Activated T-helper 9 cell treated with anti-CD3 and anti-CD28 coated beads, Interleukin-2, amount 50 U/mL, for 16 hours (primary cell): ENCODE measurements around the gene TPP2.
A peak's percentile ranks its signal among the peaks of the same experiment; 100 is the strongest.

Experiments used
- DNase-seq: peaks from one replicate; pipeline ENCODE4 v3.0.0-alpha.2; 2020; ENCODE audit warnings: low read depth

TPP2 gene

DNA sequence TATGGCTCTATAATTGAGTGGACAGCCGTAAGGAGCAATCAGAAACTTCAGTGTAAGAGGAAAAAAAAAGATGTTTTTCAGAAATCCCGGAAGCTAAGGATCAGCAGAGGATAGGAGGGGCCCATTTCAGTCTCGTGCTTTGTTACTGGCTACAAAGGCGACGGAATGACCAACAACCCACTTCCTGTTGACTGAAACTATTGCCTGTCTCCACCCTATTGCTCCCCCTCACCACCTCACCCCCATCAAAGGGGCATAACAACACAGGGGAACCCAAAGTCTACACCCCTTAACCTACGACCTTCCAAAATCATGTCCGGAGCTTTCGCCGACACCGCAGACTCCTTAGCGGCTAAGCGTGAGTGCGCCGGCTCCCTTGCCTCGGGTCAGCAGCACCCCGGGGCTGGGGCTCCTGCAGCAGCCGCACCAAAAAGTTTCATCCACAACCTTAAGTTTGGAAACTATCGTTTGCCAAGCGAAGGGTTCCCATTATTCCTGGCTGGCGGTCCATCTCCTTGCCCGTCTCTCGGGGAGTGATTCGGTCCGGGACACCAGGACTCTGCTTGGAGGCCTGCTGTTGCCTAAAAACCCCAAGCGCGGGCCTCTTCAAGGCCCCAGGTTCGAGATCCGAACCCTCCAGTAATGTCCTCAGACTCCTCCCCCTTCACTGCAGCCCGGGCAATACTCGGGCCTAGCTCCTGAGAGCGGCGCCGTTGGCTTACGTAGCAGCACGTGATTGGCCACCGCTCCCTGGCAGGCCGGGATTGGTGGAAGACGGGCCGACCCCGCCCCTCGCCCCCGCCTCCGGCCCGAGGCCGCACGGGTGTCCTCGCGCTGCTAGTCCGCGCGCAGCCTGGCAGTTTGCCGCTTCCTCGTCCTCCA lies at the start of gene TPP2:
TPP2 (plus strand) TSS at position 840 of the 882 bp plus-strand sequence. CDS start 53 bp downstream, outside the sequence.
- DNase-seq: peak; percentile 98

DNA sequence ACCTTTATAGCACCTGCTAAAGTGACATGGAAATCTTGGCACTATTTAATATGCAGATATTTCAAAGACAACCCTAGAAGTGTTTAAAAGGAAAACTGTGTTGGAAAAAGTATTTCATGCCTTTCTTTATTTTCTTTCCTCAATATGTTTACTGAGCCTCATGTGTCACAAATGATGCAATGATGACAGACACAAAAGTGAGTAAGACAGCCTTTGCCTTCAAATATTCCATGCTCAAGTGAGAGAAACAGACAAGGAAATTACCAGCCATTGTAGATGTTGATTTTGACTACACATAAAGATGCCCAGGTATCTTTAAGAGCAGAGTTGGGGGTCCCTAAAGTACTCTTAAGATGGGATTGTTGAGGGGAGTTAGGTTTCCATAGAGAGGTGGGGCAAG lies 48.0 kb upstream of the TPP2 start:
- no peak for DNase-seq

DNA sequence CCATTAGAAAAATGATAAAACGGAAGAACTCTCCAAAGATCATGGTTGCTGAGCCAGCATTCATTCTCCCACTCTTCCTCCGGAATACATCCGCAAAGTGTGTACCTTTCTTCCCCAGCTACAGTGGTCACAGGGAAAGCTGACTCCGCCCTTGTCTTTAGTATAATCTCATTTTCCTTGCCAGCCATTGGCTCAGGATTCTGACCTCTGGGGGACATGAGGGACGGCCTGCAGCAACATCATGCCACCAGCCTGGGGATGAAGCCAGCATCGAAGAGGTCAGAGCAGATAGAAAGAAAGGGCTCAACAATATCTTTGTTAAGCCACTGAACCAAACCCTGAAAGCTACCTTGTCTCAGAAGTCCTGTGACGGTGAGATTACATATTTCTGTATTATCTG lies 46.3 kb upstream of the TPP2 start:
- DNase-seq: no peak

DNA sequence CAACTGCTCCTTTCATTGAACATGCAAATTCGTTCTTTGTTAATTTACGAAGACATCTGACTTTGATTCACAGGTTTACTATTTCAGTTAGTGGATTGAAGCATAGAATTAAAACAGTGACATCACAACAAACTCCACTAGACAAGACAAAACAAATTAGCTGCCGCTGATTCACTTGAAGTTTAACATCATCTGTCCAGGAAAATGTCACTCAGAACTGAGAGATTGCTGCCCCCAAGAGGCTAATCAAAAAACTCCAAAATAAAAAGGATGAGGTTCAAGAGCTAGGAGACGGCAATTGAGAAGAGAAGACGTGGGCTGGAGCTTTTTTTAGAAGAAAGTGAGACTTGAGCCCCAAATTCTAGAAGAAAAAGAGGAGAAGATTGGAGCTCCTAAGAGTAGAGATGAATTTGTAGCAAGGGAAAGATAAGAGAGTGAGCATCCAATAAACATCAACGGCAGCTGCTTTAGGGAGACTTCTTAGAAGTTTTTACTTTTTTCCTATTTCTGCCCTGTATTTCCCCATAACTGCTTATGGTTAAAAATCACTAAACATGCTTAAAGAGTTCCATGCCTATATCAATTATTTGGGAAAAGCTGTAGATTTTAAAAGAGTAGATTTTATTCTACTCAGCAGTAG lies 40.8 kb upstream of the TPP2 start:
- no peak for DNase-seq

DNA sequence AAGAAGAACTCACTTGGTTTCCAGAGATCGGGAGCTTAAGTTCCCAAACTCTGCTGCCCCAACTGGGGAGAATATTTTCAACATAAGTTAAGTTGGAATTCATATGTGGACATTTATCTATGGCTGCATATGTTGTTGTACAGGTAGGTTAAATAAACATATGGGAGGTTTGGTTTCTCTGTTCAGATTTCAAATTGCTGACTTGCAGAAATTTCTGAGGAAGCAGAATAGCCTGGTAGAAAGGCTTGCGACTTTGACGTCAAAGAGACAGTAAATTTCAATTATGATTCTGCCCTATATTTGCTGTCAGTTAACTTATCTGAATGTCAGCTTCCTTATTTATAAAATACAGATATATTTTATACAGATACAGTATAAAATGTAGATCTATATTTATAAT lies 40.0 kb upstream of the TPP2 start:
- DNase-seq: no peak

DNA sequence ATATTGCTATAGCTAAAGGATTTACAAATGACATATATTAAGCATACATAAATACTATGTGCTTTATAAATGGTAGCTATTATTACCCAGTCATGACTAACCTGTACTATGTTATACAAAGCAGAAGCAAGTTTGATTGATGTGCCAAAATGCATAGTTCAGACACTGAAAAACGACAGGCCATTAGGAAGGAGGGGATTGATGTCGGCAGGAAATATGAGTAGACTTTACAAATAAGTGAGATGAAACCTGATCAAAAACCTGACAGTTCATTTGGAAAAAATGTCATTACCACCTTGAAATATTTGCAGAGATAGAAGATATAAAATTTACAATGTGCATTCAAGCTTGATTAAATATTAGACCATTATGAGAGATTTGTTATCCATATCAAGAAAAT lies 38.8 kb upstream of the TPP2 start:
- DNase-seq: no peak

DNA sequence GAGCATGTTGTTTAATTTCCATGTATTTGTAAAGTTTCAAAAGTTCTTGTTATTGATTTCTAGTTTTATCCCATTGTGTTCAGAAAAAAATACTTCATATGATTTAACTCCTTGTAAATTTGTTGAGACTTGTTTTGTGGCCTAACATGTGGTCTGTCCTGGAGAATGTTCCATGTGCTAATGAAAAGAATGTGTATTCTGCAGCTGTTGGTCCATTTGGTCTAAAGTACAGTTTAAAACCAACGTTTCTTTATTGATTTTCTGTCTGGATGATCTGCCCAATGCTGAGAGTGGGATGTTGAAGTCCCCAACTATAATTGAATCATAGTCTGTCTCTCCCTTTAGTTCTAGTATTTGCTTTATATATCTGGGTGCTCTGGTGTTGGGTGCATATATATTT lies 34.9 kb upstream of the TPP2 start:
- no peak for DNase-seq

DNA sequence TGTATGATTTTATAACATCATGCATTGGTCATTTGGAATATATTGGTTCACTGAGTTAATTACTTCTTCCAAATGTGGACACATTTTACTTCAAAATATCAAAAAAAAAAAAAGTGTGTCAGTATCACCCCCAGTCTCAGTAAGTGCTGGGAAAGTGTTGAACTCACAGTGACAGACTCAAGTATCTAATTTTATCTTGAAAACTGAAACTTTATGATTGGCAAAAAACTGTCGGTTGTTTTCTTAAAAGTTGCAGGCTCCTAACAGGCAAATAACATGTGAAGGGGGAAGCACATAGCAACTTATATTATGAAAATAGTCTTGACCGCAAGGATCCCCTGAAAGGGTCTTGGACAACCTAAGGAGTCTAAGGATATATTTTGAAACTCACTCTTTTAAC lies 33.5 kb upstream of the TPP2 start:
- no peak for DNase-seq

DNA sequence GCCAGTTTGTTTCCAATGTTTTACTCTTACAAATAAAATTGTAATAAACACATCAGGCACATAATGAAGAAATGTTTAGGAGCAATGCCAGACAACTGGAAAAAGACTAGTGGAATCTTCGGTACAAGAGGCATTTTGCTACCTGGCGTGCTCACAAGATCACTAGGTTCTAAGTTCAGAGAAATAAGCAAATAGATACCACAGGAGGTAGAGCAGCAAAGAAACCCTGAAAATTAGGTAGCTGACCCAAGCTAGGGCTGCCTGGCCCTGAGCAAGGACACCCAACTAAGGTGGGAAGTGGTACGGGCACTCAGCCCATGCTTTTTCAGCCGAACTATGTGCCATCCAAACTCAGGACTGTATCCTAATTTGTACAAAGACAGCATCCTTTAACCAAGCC lies 32.2 kb upstream of the TPP2 start:
- no peak for DNase-seq

DNA sequence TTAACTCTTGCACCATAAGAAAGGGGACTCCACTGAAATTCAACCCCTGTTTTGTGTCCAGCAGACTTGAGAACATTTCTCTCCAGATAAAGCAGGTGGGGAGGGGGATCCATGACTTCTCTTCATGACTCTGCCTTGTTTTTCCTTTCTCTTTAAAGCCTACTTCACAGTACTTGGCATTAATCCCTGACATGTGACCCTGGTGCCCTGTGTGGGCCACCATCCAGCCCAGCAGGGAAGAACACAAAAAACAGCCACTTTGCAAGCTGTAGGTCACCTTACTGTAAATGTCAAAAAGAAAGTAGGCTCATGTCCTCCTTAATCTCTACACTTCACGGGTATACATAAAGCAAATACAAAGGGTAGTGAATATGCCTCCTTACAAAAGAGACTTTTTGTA lies 30.3 kb upstream of the TPP2 start:
- DNase-seq: no peak

DNA sequence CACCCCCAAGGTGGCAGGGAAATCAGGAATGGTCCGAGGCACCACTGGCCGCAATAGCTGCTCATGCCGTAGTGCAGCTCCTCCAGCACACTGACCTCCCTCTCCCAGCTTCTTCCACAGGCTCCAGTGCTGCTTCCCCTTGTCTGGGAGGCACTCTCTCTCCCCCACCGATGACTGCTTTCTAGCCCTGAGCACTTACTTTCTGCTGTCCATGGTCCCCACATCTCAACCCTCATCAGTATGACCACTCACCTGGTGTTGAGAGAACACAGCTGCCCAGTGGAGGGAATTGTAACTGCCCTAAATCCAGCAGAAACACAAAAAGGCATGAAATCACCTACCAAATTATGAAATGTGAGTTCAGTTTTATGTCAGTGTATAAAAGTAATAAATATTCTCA lies 28.9 kb upstream of the TPP2 start:
- no peak for DNase-seq

DNA sequence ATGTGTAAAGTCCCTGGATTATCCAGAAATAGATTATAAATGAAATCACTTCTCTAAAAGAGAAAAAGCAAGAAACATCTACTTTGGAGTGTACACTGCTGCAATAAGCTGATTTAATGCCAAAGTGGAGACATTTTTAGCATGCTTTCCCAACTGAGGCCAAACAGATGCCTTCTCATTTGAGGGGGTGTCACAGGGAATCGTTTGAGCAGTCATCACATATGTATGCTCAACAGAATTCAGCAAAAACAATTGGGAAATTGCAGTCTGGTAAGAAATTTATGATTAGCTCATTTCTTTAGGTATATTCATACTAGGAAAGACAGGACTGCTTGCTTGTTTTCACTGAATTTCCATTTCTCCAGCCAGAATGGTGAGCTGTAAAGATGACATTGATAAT lies 27.3 kb upstream of the TPP2 start:
- no peak for DNase-seq

DNA sequence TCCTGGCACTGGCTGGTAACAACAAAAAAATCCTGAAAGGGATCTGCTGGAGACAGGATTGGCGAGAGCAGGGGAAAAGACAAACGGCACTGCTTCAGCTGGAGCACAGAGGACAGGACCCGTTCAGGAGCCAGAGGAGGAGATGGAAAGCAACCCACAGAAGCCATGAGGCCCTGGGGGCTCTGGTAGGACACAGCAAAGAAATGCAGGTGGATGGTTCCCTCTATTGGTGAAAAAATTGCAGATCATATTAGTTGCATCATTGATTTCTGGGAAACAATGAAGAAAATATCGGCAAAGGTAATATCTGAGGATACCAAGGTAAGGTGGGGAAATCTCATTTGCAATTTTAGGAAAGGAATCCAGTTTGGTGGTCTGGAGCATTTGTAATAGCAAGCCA lies 25.7 kb upstream of the TPP2 start:
- DNase-seq: no peak

DNA sequence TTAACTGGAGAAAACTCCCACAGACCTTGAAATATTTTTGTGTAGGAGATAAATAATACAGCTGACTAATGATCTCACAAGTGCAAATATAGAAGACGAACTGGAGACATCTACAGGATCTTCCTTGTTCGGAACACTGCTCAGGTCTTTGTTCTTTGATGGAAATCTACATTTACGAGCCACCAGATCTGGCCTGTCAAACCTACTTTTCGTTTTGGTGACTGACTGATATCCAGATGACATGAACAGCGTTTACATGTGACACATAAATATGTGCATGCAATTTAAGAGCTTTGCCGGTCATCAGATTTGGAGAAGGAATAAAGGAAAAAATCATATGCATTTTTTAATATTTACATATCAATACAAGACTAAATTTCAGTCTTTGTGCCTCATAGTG lies 24.5 kb upstream of the TPP2 start:
- DNase-seq: no peak

DNA sequence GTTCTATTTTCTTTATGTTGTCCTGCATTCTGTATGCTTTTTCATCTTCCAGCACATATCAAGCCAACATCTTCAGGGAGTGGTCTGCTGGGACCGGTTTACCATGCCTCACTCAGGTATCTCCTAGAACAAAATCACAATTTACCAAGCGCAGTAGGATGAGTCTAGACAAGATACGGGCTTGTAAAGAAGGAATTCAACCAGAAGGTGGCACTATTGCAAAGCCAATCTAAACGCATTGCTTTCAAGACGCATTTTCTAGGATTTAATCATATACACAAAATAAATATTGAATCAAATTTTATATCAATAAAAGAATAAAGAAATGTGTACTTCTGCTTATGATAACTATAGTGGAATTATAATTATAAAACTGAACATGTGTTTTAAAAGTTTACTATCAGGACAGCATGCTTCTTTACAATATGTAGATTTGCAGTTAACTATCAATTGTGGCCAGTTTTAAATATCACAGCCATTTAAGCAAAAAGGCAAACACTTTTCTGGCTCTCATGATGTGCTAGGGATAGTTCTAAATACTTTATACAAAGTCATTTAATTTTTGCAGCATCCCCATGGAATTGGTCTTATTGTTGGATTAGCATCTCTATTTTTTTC lies 16.1 kb upstream of the TPP2 start:
- DNase-seq: no peak

DNA sequence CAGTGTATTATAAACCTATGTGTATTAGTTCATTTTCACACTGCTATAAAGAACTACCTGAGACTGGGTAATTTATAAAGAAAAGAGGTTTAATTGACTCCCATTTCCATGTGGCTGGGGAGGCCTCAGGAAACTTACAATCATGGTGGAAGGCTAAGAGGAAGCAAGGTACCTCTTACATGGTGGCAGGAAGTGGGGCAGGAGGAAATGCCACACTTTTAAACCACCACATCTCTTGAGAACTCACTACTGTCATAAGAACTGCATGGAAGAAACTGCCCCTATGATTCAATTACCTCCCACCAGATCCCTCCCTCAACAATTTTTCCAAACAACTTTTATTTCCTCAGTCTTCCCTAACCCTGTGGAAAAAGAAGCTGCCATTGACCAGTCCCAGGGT lies 14.5 kb upstream of the TPP2 start:
- no peak for DNase-seq

DNA sequence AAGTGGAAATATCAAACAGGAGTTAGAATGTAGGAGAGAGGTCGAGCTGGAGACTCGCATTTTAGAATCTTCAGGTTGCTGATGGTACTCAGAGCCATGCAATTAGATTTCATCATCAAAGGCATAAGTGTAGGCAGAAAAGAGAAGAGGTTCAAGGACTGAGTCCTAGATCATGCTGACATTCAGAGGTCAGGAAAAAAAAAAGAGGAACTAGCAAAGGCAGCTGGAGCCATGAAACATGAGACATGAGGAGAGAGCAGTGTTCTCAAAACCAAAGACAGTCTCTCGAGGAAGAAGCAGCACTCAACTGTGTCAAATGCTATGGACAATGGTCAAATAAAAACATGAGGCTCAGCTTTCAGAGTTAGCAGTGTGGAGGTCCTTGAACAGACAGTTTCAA lies 12.4 kb upstream of the TPP2 start:
- DNase-seq: no peak

DNA sequence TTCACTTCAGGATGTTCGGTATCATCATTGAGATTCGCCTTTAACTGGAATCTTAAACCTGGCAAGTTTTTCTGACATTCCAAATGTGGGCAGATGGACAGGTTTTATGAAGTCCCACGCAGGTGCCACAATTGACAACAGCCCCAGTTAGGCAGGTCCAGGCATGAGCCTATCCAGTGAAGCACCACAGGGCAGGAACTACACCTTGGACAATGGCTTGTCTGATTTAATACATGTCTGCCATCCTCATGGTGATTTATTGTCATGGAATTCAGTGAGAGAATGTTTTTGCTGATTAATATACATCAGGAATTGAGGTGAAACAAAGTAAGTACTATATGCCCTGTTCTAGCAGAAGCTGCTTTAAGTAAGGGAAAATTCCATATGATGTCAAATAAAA lies 10.2 kb upstream of the TPP2 start:
- DNase-seq: no peak

DNA sequence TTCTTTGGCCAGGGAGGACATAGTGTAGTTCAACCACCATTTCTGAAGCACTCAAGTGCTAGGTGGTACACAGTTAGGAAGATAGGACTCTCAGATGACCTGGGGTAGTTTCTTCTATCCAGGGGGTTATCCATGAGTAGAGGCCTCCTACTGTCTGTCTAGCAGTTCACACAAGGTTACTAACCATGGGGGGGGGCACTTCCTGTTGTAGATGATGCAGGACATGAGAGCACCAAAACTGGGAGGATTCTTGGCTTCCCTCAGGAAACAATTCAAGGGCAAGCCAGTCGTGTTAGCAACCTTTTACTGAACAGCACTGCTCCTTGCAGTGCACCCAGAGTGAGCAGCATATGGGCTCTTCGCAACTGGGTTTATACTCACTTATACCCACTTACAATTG lies 8.9 kb upstream of the TPP2 start:
- DNase-seq: no peak

DNA sequence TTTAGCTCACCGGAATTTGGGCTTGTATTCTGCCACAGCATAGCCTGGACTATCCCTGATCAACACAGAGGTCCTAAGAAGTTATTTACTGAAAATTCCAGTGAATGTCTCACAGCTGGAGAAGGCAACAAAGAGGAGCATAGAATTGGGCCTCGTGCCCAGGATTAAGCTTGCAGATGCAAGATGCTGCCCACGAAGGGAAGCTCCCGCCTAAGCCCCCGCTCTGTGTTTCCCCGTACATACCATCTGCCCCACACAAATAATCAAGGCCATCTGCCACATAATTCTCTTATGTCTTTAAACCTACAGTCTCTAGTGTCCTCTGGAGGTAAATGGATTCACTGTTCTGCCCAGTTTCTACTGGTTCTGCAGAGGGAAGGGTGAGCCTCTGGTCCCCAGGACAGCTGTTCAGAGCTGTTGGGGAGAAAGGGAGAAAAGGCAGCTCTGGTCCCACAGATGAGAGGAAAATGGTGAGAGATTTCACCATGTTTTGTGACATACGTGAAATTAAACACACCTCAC lies 7.4 kb upstream of the TPP2 start:
- DNase-seq: no peak

DNA sequence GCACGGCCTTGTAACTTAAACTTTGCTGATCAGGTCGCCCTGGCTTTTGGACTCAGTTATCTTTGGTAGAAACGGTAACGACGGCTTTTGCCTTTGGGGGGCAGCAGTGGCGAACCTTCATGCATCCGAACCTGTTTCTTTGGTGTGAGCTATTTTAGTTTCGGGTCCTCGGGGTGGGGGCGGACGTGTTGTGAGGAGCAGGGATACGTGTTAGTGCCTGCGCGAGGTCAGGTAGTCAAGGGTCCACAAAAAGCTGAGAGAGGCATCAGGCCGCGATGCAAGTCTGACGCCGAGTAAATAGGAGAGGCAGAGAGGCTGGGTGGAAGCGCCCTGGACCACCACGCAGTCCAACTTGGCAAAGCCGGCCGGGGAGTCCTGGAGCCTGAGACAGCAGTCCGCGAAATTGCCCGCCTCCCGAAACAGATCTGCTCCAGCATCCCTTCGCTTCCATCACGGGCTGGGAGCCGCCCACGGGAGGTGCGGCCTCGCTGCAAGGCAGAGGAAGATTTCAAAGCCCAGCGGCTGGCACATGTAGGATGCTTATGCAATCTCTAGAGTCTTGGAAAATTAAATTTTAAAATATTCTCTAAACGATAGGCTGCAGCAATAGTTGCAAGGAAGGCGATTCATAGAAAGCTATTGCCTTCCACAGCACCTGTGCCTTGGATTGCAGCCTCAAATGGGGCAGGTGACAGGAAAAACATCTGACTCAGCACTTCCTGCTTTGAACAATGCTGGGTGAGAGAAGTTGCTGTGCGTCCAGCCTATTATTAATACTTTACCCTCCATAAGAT lies 4.6 kb upstream of the TPP2 start:
- DNase-seq: peak; percentile 69

DNA sequence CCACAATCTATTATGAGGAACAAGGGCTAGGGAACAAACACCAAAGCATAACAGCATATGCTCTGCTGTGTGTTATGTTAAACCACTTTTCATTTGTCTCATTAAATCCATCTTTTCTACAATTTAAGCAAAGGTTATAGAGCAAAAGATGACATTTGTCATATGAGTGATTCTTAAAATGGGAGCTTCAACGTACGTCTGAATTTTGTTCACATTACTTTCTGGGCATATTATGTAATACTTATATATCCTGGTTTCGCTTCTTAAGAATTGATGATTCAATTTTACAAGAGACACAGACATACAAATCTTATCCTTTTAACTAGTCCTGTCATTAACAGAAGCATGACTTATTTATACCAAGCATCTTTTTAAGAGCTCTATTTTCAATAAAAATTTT lies 3.3 kb upstream of the TPP2 start:
- DNase-seq: no peak
